ENCODE measurements around the gene SFT2D2.

SFT2D2 gene

DNA sequence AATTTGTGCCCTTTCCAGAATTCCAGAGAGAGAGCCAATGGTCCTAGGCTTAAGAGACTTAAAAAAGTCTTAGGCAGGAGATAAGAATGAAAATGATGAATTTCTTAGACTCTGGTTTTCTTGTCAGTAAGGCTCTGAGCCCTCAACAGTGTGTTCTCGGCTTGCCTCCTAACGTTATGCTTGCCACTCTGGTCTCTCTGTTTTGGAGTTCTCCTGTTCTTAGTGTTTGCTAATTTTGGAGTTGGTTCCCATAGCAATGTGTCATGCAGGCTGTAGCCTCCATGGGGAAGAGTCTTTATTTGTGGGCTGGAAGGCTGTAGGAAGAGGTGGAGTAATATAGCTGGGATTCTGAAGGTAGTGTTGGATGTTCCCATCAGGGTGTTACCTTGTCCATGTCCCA, 74.8 kb downstream of the SFT2D2 start:
- H3K4me3 ChIP-seq (ENCODE audit: low read depth, low read length), result no peak overlapping the region
- no peak for TF ChIP-seq CTCF (conservative IDR thresholded peaks at IDR 0.05; ENCODE audit: low read depth, low read length)
- no peak for DNase-seq (ENCODE audit: low read depth)

GRCh38 chr1:168301664-168302320, 76.0 kb downstream of the SFT2D2 start:
- H3K4me3 ChIP-seq (ENCODE audit: low read depth, low read length), result no peak overlapping the region
- no peak for TF ChIP-seq CTCF (conservative IDR thresholded peaks at IDR 0.05; ENCODE audit: low read depth, low read length)
- peak; percentile 60 for DNase-seq (ENCODE audit: low read depth)

All from choroid plexus epithelial cell (primary cell).